Stimulated activated CD8-positive, alpha-beta memory T cell treated with anti-CD3 and anti-CD28 coated beads, Interleukin-2, amount 100 ng/mL, for 1 hour (primary cell): Measurements from ENCODE around the gene BASP1.
"Not testable (repeated sequence)": the region's sequence is repeated elsewhere in the genome, so short reads cannot be mapped to it uniquely, and the experiment has no call there.

Source experiments
- DNase-seq, 2 donors: peaks; one replicate each; pipeline ENCODE4 v3.0.0-alpha.2; 2020; ENCODE audit warnings: low read depth in 2 of 2

BASP1 gene

GRCh38 chr5:17319095-17319494 lies 101.7 kb downstream of the BASP1 start:
- DNase-seq, result not testable (repeated sequence)

- no peak for DNase-seq
Observed at GRCh38 chr5:17325770-17326599, 108.6 kb downstream of the BASP1 start.
